IMR-90 (cell line): Measurements from ENCODE around the gene NPPC.

ENCODE experiments used
- MAFK ChIP-seq: IDR thresholded peaks from 2 replicates; pipeline ENCODE4 v1.6.1; 2012; ENCODE audit warnings: low read depth, low read length, improper control_type of control experiment
- POLR2A ChIP-seq: IDR thresholded peaks from 2 replicates; pipeline ENCODE4 v1.6.1; 2012; ENCODE audit warnings: mild to moderate bottlenecking, low read depth, low read length
- RCOR1 ChIP-seq: IDR thresholded peaks from 2 replicates; pipeline ENCODE4 v1.6.1; 2012; ENCODE audit warnings: mild to moderate bottlenecking, low read length, improper control_type of control experiment; ENCODE audit not compliant: insufficient replicate concordance
- SMC3 ChIP-seq: fragments of 150-350 bp; IDR thresholded peaks from 2 replicates; pipeline ENCODE4 v1.6.1; 2016; ENCODE audit warnings: low read depth, mild to moderate bottlenecking, antibody characterized with exemption, low read length, moderate library complexity
- TF ChIP-seq, protein P1 (sequence below): conservative IDR thresholded peaks from 2 replicates; pipeline ENCODE4 v1.5.1; 2012; ENCODE audit warnings: mild to moderate bottlenecking, low read depth, low read length, improper control_type of control experiment
- TF ChIP-seq, protein P2 (sequence below): fragments of 150-350 bp; IDR thresholded peaks from 2 replicates; pipeline ENCODE4 v1.6.1; 2017; ENCODE audit warnings: mild to moderate bottlenecking, antibody characterized with exemption, low read length, low read depth

DNA sequence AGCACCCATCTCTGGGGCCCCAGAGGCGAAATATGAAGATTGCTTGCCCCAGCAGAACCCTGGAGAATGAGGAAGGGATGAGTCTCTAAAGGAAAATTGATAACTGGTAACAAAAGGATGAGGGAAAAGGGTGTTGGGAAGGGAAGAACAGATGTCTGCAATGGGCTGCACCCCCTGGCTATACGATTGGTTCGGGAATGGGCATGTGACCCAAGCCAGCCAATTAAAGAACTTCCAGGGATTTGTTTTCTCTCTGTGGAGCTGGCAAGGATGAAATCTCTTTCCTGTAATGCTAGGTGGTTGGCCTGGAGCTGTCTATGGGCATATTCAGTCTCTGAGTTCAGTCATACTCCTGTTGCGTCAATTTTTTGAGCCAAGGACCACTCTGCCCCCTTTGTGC is 12.8 kb upstream of the NPPC start:
- TF ChIP-seq, protein P1, sequence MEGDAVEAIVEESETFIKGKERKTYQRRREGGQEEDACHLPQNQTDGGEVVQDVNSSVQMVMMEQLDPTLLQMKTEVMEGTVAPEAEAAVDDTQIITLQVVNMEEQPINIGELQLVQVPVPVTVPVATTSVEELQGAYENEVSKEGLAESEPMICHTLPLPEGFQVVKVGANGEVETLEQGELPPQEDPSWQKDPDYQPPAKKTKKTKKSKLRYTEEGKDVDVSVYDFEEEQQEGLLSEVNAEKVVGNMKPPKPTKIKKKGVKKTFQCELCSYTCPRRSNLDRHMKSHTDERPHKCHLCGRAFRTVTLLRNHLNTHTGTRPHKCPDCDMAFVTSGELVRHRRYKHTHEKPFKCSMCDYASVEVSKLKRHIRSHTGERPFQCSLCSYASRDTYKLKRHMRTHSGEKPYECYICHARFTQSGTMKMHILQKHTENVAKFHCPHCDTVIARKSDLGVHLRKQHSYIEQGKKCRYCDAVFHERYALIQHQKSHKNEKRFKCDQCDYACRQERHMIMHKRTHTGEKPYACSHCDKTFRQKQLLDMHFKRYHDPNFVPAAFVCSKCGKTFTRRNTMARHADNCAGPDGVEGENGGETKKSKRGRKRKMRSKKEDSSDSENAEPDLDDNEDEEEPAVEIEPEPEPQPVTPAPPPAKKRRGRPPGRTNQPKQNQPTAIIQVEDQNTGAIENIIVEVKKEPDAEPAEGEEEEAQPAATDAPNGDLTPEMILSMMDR: no peak
- TF ChIP-seq POLR2A (no peak), SMC3 (no peak), RCOR1 (no peak), MAFK (no peak)
- TF ChIP-seq, protein P2, sequence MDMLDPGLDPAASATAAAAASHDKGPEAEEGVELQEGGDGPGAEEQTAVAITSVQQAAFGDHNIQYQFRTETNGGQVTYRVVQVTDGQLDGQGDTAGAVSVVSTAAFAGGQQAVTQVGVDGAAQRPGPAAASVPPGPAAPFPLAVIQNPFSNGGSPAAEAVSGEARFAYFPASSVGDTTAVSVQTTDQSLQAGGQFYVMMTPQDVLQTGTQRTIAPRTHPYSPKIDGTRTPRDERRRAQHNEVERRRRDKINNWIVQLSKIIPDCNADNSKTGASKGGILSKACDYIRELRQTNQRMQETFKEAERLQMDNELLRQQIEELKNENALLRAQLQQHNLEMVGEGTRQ: peak; percentile 39; the same call in 1 of the 2 replicates
